ENCODE data around the gene GDNF.

DNA sequence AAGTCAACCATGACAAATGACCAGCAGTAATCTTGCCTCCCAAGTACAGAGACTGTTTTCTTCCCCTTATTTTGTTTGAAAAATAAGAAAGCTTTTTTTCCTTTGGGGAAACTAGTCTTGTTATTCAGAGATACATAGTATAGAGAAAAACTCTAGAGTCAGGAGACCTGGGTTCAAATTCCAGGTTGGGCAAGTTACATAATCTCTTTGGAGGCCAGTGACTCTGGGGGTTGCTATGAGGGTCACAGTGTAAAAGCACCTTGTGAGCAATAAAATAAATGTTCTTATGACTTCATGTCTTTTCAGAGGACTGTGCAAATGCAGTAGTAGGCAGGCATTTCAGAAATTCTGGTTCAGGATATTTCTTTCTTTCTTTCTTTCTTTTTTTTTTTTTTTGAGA lies 71.5 kb downstream of the GDNF start:
- no peak for TF ChIP-seq POLR2A (IDR thresholded peaks at IDR 0.05)
- TF ChIP-seq, protein P1, sequence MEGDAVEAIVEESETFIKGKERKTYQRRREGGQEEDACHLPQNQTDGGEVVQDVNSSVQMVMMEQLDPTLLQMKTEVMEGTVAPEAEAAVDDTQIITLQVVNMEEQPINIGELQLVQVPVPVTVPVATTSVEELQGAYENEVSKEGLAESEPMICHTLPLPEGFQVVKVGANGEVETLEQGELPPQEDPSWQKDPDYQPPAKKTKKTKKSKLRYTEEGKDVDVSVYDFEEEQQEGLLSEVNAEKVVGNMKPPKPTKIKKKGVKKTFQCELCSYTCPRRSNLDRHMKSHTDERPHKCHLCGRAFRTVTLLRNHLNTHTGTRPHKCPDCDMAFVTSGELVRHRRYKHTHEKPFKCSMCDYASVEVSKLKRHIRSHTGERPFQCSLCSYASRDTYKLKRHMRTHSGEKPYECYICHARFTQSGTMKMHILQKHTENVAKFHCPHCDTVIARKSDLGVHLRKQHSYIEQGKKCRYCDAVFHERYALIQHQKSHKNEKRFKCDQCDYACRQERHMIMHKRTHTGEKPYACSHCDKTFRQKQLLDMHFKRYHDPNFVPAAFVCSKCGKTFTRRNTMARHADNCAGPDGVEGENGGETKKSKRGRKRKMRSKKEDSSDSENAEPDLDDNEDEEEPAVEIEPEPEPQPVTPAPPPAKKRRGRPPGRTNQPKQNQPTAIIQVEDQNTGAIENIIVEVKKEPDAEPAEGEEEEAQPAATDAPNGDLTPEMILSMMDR (IDR thresholded peaks at IDR 0.05): no peak

Measured in esophagus squamous epithelium (tissue), 4 donors.